Cortex of kidney (tissue), 1 donor: ENCODE measurements around the gene PSMA2.
A peak's percentile ranks its signal among the peaks of the same experiment; 100 is the strongest.

ENCODE experiments used
- DNase-seq: peaks from one replicate; lab custom pipeline; 2025; lab: John Stamatoyannopoulos, UW

PSMA2 gene

DNA sequence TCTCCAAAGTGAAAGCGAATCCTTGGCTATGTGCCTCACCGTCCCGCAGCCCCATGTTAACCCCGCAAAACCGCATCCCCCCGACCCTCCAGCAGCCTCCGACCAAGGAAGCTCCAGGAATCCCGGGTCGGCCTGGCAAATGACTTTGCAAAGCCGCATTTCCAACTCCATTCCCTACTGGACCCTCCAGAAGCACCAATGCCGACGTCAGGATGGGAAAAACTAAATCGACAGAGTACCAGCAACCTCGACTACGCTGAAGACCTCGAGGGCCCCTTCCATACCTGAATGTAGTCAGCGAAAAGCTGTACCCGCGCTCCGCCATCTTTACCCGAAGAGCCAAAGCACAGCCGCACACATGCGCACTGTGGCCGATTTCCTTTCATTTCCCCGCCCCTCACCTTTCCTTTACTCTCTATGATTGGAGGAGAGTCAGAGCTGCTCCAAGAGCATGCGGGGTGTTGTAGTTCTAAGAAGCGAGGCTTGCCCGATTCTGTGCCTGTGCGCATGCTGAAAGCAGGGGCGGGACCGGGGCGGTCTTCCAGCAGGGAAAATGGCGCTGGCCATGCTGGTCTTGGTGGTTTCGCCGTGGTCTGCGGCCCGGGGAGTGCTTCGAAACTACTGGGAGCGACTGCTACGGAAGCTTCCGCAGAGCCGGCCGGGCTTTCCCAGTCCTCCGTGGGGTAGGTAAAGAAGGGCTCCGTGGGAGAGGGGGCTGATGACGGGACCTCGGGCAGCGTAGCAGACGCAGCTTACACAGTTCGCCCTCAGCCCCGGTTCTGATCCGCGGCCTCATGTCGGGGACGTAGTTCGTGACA is at the start of gene PSMA2, which contains the start of gene MRPL32:
Gene PSMA2, minus strand, starts transcription at position 341 of the 818 bp plus-strand sequence. Its CDS starts 16 bp downstream, at position 325.
Gene MRPL32, plus strand, starts transcription at position 543 of the 818 bp plus-strand sequence. Its CDS starts 11 bp downstream, at position 554.
- peak; percentile 80 for DNase-seq

GRCh38 chr7:42981601-42982000 is 49.6 kb upstream of the PSMA2 start:
- DNase-seq = no peak

- DNase-seq = no peak
Measured at GRCh38 chr7:42980514-42980913, 48.5 kb upstream of the PSMA2 start.

GRCh38 chr7:42980084-42980483 is 48.1 kb upstream of the PSMA2 start:
- DNase-seq = no peak

- DNase-seq = no peak
Measured at GRCh38 chr7:42978496-42978895, 46.5 kb upstream of the PSMA2 start.

GRCh38 chr7:42976371-42976770 is 44.4 kb upstream of the PSMA2 start:
- no peak for DNase-seq

DNA sequence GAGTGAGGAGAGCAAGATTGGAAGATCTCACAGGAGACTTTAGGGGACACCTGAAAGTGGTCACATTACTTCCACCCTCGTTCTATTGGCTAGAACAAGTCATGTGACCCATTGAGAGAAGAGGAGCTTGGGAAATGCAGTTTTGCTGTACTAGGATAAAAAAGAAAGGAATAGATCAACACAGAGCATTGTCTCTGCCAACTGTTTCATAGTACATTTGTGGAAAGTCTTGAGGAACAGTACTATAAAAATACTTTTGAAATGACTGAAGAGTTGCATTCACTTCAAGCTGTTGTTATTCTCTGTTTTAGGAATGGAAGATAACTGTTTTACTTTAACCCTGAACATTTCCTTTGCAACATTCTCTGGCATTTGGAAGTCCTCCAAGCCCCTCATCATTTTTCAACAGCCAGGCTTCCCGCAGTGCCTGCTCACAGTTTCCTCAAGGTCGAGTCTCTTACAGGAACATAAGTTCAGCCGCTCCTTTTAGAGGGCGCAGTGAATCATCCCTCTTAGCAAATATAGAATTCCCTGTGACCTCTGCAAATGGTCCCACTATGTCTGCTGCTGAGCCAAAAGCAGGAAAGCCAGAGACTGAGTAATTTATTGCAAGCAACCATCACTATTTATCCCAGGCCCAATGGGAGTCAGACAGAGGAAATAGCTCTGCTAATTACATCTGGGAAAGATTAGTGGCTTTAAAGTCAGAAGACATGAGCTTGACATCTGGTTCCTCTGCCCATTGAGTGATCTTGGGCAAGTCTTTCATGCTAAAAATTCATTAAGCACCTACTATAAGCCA is 40.9 kb upstream of the PSMA2 start:
- no peak for DNase-seq

DNA sequence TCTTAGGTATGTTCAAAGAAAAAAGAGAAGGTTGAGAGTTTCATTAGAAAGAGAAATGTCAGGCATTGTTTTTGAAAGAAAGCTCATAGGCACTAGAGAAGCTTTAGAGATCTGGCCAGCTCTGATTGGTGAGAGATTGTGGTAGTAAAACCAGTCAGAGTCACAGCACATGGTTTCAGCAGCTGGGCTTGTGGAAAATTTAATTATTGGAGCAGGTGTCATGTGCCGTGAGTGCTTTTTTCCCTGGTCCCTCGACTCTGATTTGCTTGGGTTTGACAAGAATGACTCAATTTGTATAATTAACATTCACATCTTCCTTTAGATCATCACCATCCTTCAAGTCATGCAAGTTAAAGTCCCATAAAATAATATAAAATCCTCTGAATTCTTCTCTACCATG is 35.4 kb upstream of the PSMA2 start:
- no peak for DNase-seq

GRCh38 chr7:42964849-42965805 is 33.2 kb upstream of the PSMA2 start:
- DNase-seq = no peak

DNA sequence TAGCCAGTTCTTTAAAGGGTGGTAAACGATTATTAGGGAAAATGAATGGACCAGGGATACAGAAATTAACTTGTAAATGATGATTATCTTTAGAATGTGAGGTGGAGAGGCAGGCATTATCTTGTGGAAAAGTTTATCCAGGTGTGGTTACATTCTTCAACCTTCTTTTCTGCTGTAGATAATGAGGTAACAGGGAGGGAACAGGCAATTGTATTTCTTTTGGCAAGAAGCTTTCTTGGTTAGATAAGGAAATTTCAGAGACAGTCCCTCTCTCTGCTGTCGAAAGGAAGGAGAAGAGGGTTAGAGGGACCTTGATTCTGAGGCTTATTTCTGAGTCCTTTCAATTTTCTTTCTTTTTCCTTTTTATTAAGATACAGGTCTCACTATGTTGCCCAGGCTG is 32.3 kb upstream of the PSMA2 start:
- DNase-seq = no peak

GRCh38 chr7:42961170-42961569 is 29.2 kb upstream of the PSMA2 start:
- DNase-seq = no peak

DNA sequence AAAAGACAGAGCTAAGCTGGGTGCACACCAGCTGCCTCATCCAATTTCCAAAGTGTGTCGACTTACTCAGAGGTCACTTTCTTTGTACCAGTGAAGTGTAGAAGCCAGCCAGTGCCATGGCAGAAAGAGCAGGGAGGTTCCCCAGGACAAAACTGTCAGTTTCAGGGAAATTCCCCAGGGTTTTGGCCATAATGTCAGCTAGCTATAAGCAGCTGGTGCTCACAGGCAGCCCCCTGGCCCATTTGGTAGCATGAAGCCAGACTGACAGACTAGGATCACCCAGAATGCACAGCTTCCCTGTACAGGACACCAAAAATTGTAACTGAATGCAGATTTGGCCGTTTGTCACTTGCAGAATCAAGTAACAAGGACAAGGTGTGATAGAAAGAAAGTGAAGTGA is 28.8 kb upstream of the PSMA2 start:
- DNase-seq = no peak

GRCh38 chr7:42959549-42959948 is 27.6 kb upstream of the PSMA2 start:
- no peak for DNase-seq

DNA sequence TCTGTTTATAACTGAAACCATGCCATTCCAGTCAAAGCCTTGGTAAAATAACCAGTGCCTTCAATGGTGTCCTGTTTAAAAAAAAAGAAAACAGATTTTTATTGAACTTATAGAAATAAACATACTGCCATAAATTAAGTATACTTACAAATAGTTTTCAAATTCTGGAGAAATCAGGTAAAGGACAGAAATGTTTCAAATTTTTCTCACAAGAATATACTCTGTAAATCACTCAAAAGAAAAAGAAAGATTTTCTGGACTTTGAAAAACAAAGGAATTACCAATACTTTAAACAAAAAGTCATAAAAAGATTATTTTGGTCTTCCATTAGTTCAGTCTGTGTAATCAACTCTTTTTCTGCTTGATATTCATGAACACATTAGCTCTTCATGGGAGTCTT is 24.1 kb upstream of the PSMA2 start:
- DNase-seq = no peak

DNA sequence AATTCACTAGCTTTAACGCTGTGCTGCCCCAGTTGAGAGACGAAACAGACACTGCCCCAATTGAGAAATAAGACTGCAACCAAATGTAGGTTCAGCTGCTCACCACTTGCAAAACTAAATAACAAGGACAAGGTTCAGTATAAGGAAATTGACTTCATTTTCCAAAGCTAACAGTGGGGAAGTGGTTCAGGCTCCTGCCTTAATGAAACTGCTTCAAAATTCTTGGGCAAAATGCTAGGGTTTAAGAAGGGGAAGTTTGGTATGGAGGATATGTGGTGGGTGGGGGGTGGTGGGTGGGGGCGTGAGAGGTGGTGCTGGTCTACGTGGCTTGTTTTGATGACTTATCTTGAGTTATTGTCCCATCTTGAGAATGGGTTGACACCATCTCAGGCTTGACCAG is 22.0 kb upstream of the PSMA2 start:
- no peak for DNase-seq

DNA sequence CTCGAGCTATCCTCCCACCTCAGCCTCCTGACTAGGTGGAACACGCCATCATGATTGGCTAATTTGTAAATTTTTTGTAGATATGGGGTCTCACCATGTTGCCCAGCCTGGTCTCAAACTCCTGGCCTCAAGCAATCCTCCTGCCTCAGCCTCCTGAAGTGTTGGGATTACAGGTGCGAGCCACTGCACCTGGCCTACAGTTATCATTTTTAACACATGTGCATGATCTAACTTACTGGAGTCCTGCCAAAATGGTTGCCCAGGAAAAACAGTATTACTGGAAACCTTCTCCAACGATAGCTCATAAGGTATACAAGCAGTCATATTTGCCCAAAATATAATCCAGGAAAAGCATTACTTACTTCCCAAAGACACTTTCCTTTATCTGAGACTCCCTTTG is 20.4 kb upstream of the PSMA2 start:
- DNase-seq = no peak

DNA sequence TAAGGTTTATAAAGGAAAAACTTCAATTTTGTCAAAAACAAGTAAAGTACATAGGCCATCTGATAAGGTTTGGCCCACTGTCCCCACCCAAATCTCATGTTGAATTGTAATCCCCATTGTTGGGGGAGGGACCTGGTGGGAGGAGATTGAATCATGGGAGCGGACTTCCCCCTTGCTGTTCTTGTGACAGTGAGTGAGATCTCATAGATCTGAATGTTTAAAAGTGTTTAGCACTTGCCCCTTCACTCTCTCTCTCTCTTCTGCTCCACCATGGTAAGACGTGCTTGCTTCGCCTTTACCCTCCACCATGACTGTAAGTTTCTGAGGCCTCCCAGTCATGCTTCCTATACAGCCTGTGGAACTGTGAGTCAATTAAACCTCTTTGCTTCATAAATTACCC is 18.4 kb upstream of the PSMA2 start:
- no peak for DNase-seq

- DNase-seq = no peak
Measured at GRCh38 chr7:42947521-42947920, 15.5 kb upstream of the PSMA2 start.

GRCh38 chr7:42946627-42946950 is 14.6 kb upstream of the PSMA2 start:
- DNase-seq = no peak

- no peak for DNase-seq
Measured at GRCh38 chr7:42945821-42946626, 14.1 kb upstream of the PSMA2 start.
